ENCODE measurements around the gene PROZ.

Gene PROZ

GRCh38 chr13:113120300-113121182, 37.9 kb upstream of the PROZ start:
- DNase-seq, result peak; percentile 59

- peak; percentile 50 for DNase-seq
These were observed 37.1 kb upstream of the PROZ start for GRCh38 chr13:113121183-113121927.

- no peak for DNase-seq
These were observed 36.4 kb upstream of the PROZ start for GRCh38 chr13:113121928-113122471.

- DNase-seq, result peak; percentile 54
These were observed 35.8 kb upstream of the PROZ start, which contains the start of gene F10 for GRCh38 chr13:113122550-113123225. Gene F10 (plus strand): TSS chr13:113122799. CDS start chr13:113122856, 57 bp downstream.

GRCh38 chr13:113123226-113124201, 34.9 kb upstream of the PROZ start:
- DNase-seq, result peak; percentile 61

GRCh38 chr13:113124211-113124970, 34.1 kb upstream of the PROZ start:
- peak; percentile 31 for DNase-seq

- DNase-seq, result peak; percentile 34
These were observed 32.8 kb upstream of the PROZ start for GRCh38 chr13:113125506-113126264.

- DNase-seq, result no peak
These were observed 31.9 kb upstream of the PROZ start for GRCh38 chr13:113126265-113127150.

GRCh38 chr13:113129480-113129879, 29.0 kb upstream of the PROZ start:
- no peak for DNase-seq

GRCh38 chr13:113129921-113130750, 28.3 kb upstream of the PROZ start:
- DNase-seq, result peak; percentile 71

- DNase-seq, result no peak
These were observed 23.1 kb upstream of the PROZ start for GRCh38 chr13:113135281-113135760.

GRCh38 chr13:113137691-113138298, 20.7 kb upstream of the PROZ start:
- DNase-seq, result no peak

GRCh38 chr13:113138792-113139551, 19.5 kb upstream of the PROZ start:
- DNase-seq, result no peak

- no peak for DNase-seq
These were observed 18.9 kb upstream of the PROZ start for GRCh38 chr13:113139577-113139976.

GRCh38 chr13:113140677-113141600, 17.5 kb upstream of the PROZ start:
- DNase-seq, result peak; percentile 47

- DNase-seq, result peak; percentile 49
These were observed 16.9 kb upstream of the PROZ start for GRCh38 chr13:113141601-113141970.
